Keratinocyte (primary cell): ENCODE results near the gene ELAVL1. TPM values are rescaled to one million over a fixed set of nuclear protein-coding genes. Genes with fewer than 3 reads are reported as not detected.

Experiments
- DNase-seq: peaks from one replicate; pipeline ENCODE4 v3.0.0-alpha.2; 2011; ENCODE audit warnings: low read depth, missing footprints, low spot score
- FAIRE-seq: peaks from 2 replicates; lab custom pipeline; 2011; peaks lifted over from hg19 to GRCh38; lab: Jason Lieb, UNC
- H2AFZ ChIP-seq: 2 replicates; pipeline ENCODE4 v1.6.0; 2012; ENCODE audit warnings: low read length, control low read depth, inconsistent platforms; ENCODE audit not compliant: control insufficient read depth
- H3K27ac ChIP-seq: 2 replicates; pipeline ENCODE4 v1.5.1; 2011; ENCODE audit warnings: low read length; ENCODE audit not compliant: control insufficient read depth, insufficient read depth
- H3K27me3 ChIP-seq: 3 replicates; pipeline ENCODE4 v1.6.0; 2011; ENCODE audit warnings: low read length; ENCODE audit not compliant: control insufficient read depth, insufficient read depth; ENCODE audit errors: extremely low read depth
- H3K36me3 ChIP-seq, 2 experiments: 2 replicates in 1 of 2; 3 replicates in 1 of 2; pipeline ENCODE4 v1.5.1; 2011; ENCODE audit warnings: low read length in 2 of 2, mild to moderate bottlenecking in 1 of 2; ENCODE audit not compliant: control insufficient read depth in 2 of 2, insufficient read depth in 2 of 2; ENCODE audit errors: extremely low read depth in 1 of 2
- H3K4me1 ChIP-seq: 3 replicates; pipeline ENCODE4 v1.5.1; 2011; ENCODE audit warnings: low read length; ENCODE audit not compliant: control insufficient read depth, insufficient read depth; ENCODE audit errors: extremely low read depth
- H3K4me2 ChIP-seq: 3 replicates; pipeline ENCODE4 v1.6.0; 2011; ENCODE audit warnings: low read depth, low read length; ENCODE audit not compliant: control insufficient read depth, insufficient read depth; ENCODE audit errors: extremely low read depth
- H3K4me3 ChIP-seq, 3 experiments: fragments of 200-600 bp in 1 of 3; sonication (generic) in 1 of 3; 2 replicates in 2 of 3; 3 replicates in 1 of 3; pipeline ENCODE4 v1.5.1; 2011 to 2016; ENCODE audit warnings: low read length in 3 of 3, mild to moderate bottlenecking in 3 of 3, control low read depth in 2 of 3, inconsistent platforms in 1 of 3, low read depth in 1 of 3, mixed read lengths in 1 of 3, mixed run types in 1 of 3, moderate library complexity in 1 of 3; ENCODE audit not compliant: control insufficient read depth in 2 of 3, insufficient read depth in 2 of 3; ENCODE audit errors: extremely low read depth in 1 of 3
- H3K79me2 ChIP-seq: 2 replicates; pipeline ENCODE4 v1.6.0; 2012; ENCODE audit warnings: low read length; ENCODE audit not compliant: control insufficient read depth, insufficient read depth
- H3K9ac ChIP-seq: 3 replicates; pipeline ENCODE4 v1.6.0; 2011; ENCODE audit warnings: low read length; ENCODE audit not compliant: control insufficient read depth, insufficient read depth; ENCODE audit errors: extremely low read depth
- H3K9me1 ChIP-seq: 3 replicates; pipeline ENCODE4 v1.6.0; 2011; ENCODE audit warnings: low read length; ENCODE audit not compliant: control insufficient read depth, insufficient read depth; ENCODE audit errors: extremely low read depth
- H3K9me3 ChIP-seq: 2 replicates; pipeline ENCODE4 v1.5.1; 2012; ENCODE audit warnings: low read depth, low read length; ENCODE audit not compliant: control insufficient read depth
- H4K20me1 ChIP-seq: 3 replicates; pipeline ENCODE4 v1.6.0; 2011; ENCODE audit warnings: low read length; ENCODE audit not compliant: control insufficient read depth, insufficient read depth; ENCODE audit errors: extremely low read depth
- CTCF ChIP-seq, 3 experiments: IDR thresholded peaks in 1 of 3; conservative IDR thresholded peaks in 1 of 3; optimal IDR thresholded peaks in 1 of 3; 2 replicates in 2 of 3; 3 replicates in 1 of 3; pipeline versions ENCODE3 to v1.5.1; 2011; ENCODE audit warnings: low read length in 3 of 3, mild to moderate bottlenecking in 3 of 3, moderate library complexity in 2 of 3, control low read depth in 1 of 3, inconsistent platforms in 1 of 3; ENCODE audit not compliant: insufficient read depth in 2 of 3; ENCODE audit errors: extremely low read depth in 1 of 3
- EZH2 ChIP-seq: IDR thresholded peaks from one replicate; pipeline ENCODE4 v1.6.1; 2012; ENCODE audit warnings: inconsistent platforms, mild to moderate bottlenecking, low read length, moderate library complexity
- dilution Hi-C: fragments of 300-500 bp; cut with MboI; formaldehyde crosslinking; loops from one replicate; pipeline ENCODE4 v1.7.0; 2020; ENCODE audit warnings: low sequenced_read_pairs; ENCODE audit not compliant: extremely low pct_ligation_motif_present
- polyA plus RNA-seq, 5 experiments: library from polyadenylated mRNA; depleted of rRNA in 3 of 5; stranded (reverse) in 3 of 5; stranded (forward) in 1 of 5; unstranded in 1 of 5; fragments of >200 nt; gene quantifications; 1 replicate in 1 of 5; 2 replicates in 3 of 5; 3 replicates in 1 of 5; pipeline versions ENCODE4 v1.2.1 to v1.2.3, GENCODE V29; 2011 to 2012; ENCODE audit warnings: missing spikeins in 2 of 5, low read depth in 1 of 5, low replicate concordance in 1 of 5

Gene ELAVL1
- polyA plus RNA-seq, 1 donor (not counting 4 experiments of a cell fraction or from before 2014, with no cell fraction given) = 46.9 TPM

GRCh38 chr19:7980635-7981121, 24.8 kb downstream of the ELAVL1 start:
- Histone ChIP-seq H3K4me2 (no peak overlapping the region), H3K9me3 (no peaks in the 10 kb centered on the region), H3K4me1 (peaks cover 38% of the 10 kb centered on the region), H2AFZ (no peak overlapping the region), H3K4me3 (no peak overlapping the region), H3K36me3 (peaks cover 34 to 38% of the 10 kb centered on the region in 2 experiments), H3K9ac (no peak overlapping the region), H4K20me1 (peaks cover 36% of the 10 kb centered on the region), H3K9me1 (peaks cover 2% of the 10 kb centered on the region), H3K27ac (no peak overlapping the region), H3K27me3 (no peaks in the 10 kb centered on the region), H3K79me2 (peaks cover 62% of the 10 kb centered on the region)
- DNase-seq (no peak), FAIRE-seq (no peak)
- TF ChIP-seq EZH2 = no peak
- no peak for TF ChIP-seq CTCF (optimal IDR thresholded peaks at IDR 0.05 in 1 of 3, IDR thresholded peaks at IDR 0.05 in 1 of 3, conservative IDR thresholded peaks at IDR 0.05 in 1 of 3; ENCODE audit: extremely low read depth in 1 of 3, insufficient read depth in 2 of 3, low read length in 3 of 3)
- dilution Hi-C loops = no loop called here

GRCh38 chr19:7980168-7980567, 25.3 kb downstream of the ELAVL1 start:
- Histone ChIP-seq H3K9me1 (peaks cover 2% of the 10 kb centered on the region), H3K36me3 (peaks cover 39% of the 10 kb centered on the region in 2 experiments), H3K4me2 (no peak overlapping the region), H4K20me1 (peaks cover 31% of the 10 kb centered on the region), H2AFZ (no peak overlapping the region), H3K9me3 (no peaks in the 10 kb centered on the region), H3K4me3 (no peak overlapping the region), H3K27me3 (no peaks in the 10 kb centered on the region), H3K79me2 (peaks cover 62% of the 10 kb centered on the region), H3K27ac (no peak overlapping the region), H3K4me1 (peaks cover 36% of the 10 kb centered on the region), H3K9ac (no peak overlapping the region)
- dilution Hi-C loops = no loop called here
- no peak for FAIRE-seq
- TF ChIP-seq CTCF (optimal IDR thresholded peaks at IDR 0.05 in 1 of 3, IDR thresholded peaks at IDR 0.05 in 1 of 3, conservative IDR thresholded peaks at IDR 0.05 in 1 of 3; ENCODE audit: extremely low read depth in 1 of 3, insufficient read depth in 2 of 3, low read length in 3 of 3) (no peak), EZH2 (no peak)
- no peak for DNase-seq
